Brain microvascular endothelial cell (primary cell): ENCODE measurements around the gene METRN.
"Not testable (repeated sequence)": the region's sequence is repeated elsewhere in the genome, so short reads cannot be mapped to it uniquely, and the experiment has no call there.

Source experiments
- DNase-seq: peaks from one replicate; pipeline ENCODE4 v3.0.0-alpha.2; 2020
- H3K27ac ChIP-seq: fragments of 250-450 bp; sonication (Bioruptor Pico); 2 replicates; pipeline ENCODE4 v1.5.1; 2020; ENCODE audit warnings: mild to moderate bottlenecking, moderate library complexity
- H3K27me3 ChIP-seq: fragments of 250-450 bp; sonication (Bioruptor Pico); replicated peaks from 2 replicates; pipeline ENCODE4 v1.5.1; 2020; ENCODE audit warnings: mild to moderate bottlenecking
- H3K36me3 ChIP-seq: fragments of 250-450 bp; sonication (Bioruptor Pico); replicated peaks from 2 replicates; pipeline ENCODE4 v1.5.1; 2020; ENCODE audit warnings: mild to moderate bottlenecking
- H3K4me3 ChIP-seq: 2 replicates; pipeline ENCODE4 v1.5.1; 2011; ENCODE audit warnings: low read depth, mild to moderate bottlenecking, control low read depth, low read length, moderate library complexity
- CTCF ChIP-seq: IDR thresholded peaks from 2 replicates; pipeline ENCODE4 v1.5.1; 2011; ENCODE audit warnings: low read depth, mild to moderate bottlenecking, moderate library complexity, low read length, control low read depth, inconsistent platforms; ENCODE audit errors: missing control alignments
- in situ Hi-C: cut with HindIII; loops from 2 replicates; pipeline ENCODE4 v1.10.0; 2017; ENCODE audit warnings: low sequenced_read_pairs, low pct_ligation_motif_present

The METRN gene

GRCh38 chr16:710500-711075 lies 4.3 kb upstream of the METRN start:
- Histone ChIP-seq H3K27ac (no peak overlapping the region), H3K27me3 (peaks cover 19% of the 10 kb centered on the region), H3K4me3 (no peak overlapping the region), H3K36me3 (no peaks in the 10 kb centered on the region)
- TF ChIP-seq CTCF: no peak
- in situ Hi-C loops: loop anchor here (25.0 kb wide), 1 partner anchor 277 kb away; the partner anchor contains the start of gene SOX8
- no peak for DNase-seq

- DNase-seq: no peak
- TF ChIP-seq CTCF: no peak
- in situ Hi-C loops: loop anchor here (25.0 kb wide), 1 partner anchor 276 kb away; the partner anchor contains the start of gene SOX8
- no peak overlapping the region for H3K4me3 ChIP-seq
- H3K27ac ChIP-seq: no peak overlapping the region
- peaks cover 16% of the 10 kb centered on the region for H3K27me3 ChIP-seq
- no peaks in the 10 kb centered on the region for H3K36me3 ChIP-seq
These were observed 3.8 kb upstream of the METRN start for GRCh38 chr16:711084-711483.

- peak; percentile 83 for TF ChIP-seq CTCF
- Histone ChIP-seq H3K36me3 (no peaks in the 10 kb centered on the region), H3K27me3 (peaks cover 10% of the 10 kb centered on the region), H3K27ac (no peak overlapping the region), H3K4me3 (no peak overlapping the region)
- peak; percentile 46 for DNase-seq
- in situ Hi-C loops: loop anchor here (25.0 kb wide), 1 partner anchor 276 kb away; the partner anchor contains the start of gene SOX8
These were observed 3.2 kb upstream of the METRN start for GRCh38 chr16:711548-712320.

- not testable (repeated sequence) for H3K36me3 ChIP-seq, H3K27me3 ChIP-seq, H3K4me3 ChIP-seq
- peak; percentile 67 for TF ChIP-seq CTCF
- DNase-seq: peak; percentile 94
- in situ Hi-C loops: loop anchor here (25.0 kb wide), 1 partner anchor 275 kb away; the partner anchor contains the start of gene SOX8
- H3K27ac ChIP-seq: peak overlapping the region; percentile 64
These were observed 2.1 kb upstream of the METRN start for GRCh38 chr16:712740-713250.

GRCh38 chr16:714079-714478 lies 839 bp upstream of the METRN start:
- H3K27ac ChIP-seq: no peak overlapping the region
- DNase-seq: no peak
- no peaks in the 10 kb centered on the region for H3K27me3 ChIP-seq
- peak overlapping the region; percentile 38 for H3K4me3 ChIP-seq
- in situ Hi-C loops: loop anchor here (25.0 kb wide), 1 partner anchor 273 kb away; the partner anchor contains the start of gene SOX8
- peaks cover 2% of the 10 kb centered on the region for H3K36me3 ChIP-seq
- TF ChIP-seq CTCF: no peak
